A673 (cell line): ENCODE results near the gene POLN. TPM values are rescaled to one million over a fixed set of nuclear protein-coding genes. Genes with fewer than 3 reads are reported as not detected.

Experiments used
- BruUV-seq: library from RNA; stranded (reverse); fragments of 400-500 nt; replicated peaks from 2 replicates; lab custom pipeline; 2021; lab: Mats Ljungman, UMichigan
- CTCF ChIA-PET: fragments of 300-600 bp; sonication (Branson Sonifier 250); formaldehyde crosslinking; loops from one replicate; lab custom pipeline; 2022; ENCODE audit warnings: antibody characterized with exemption; lab: Charles Lee
- POLR2A ChIA-PET: fragments of 300-600 bp; sonication (Branson Sonifier 250); formaldehyde crosslinking; loops from one replicate; lab custom pipeline; 2022; ENCODE audit warnings: antibody characterized with exemption; ENCODE audit not compliant: low non-redundant PET; lab: Charles Lee
- DNase-seq: peaks from one replicate; pipeline ENCODE4 v3.0.0-alpha.2; 2015; ENCODE audit warnings: low spot score
- H3K27ac ChIP-seq: fragments of 200-600 bp; sonication (generic); 2 replicates; pipeline ENCODE4 v1.5.1; 2016; ENCODE audit warnings: mixed run types, low read depth, mild to moderate bottlenecking, mixed read lengths, antibody characterized with exemption, low read length; ENCODE audit not compliant: poor library complexity, severe bottlenecking
- H3K27me3 ChIP-seq: fragments of 200-600 bp; sonication (generic); replicated peaks from 2 replicates; pipeline ENCODE4 v1.6.1; 2017; ENCODE audit warnings: mixed run types, low read depth, mild to moderate bottlenecking, mixed read lengths, antibody characterized with exemption, low read length; ENCODE audit not compliant: insufficient read depth, poor library complexity
- H3K36me3 ChIP-seq: fragments of 200-600 bp; sonication (generic); 2 replicates; pipeline ENCODE4 v1.6.1; 2016; ENCODE audit warnings: mixed run types, mild to moderate bottlenecking, mixed read lengths, antibody characterized with exemption, low read length; ENCODE audit not compliant: insufficient read depth, poor library complexity, severe bottlenecking
- H3K4me1 ChIP-seq: fragments of 200-600 bp; sonication (generic); 2 replicates; pipeline ENCODE4 v1.6.1; 2017; ENCODE audit warnings: mixed run types, mild to moderate bottlenecking, mixed read lengths, antibody characterized with exemption, low read length; ENCODE audit not compliant: insufficient read depth, poor library complexity, severe bottlenecking
- H3K4me3 ChIP-seq: fragments of 200-600 bp; sonication (generic); 2 replicates; pipeline ENCODE4 v1.5.1; 2016; ENCODE audit warnings: low read depth, mixed run types, mild to moderate bottlenecking, mixed read lengths, low read length; ENCODE audit not compliant: poor library complexity, severe bottlenecking
- H3K9me3 ChIP-seq: fragments of 200-600 bp; sonication (generic); 2 replicates; pipeline ENCODE4 v1.6.1; 2016; ENCODE audit warnings: mixed run types, low read depth, mild to moderate bottlenecking, mixed read lengths, antibody characterized with exemption, low read length; ENCODE audit not compliant: poor library complexity, severe bottlenecking
- EZH2 ChIP-seq: fragments of 200-600 bp; sonication (generic); IDR thresholded peaks from 2 replicates; pipeline ENCODE4 v1.6.1; 2017; ENCODE audit warnings: borderline replicate concordance, low read depth, mild to moderate bottlenecking, mixed read lengths, antibody characterized with exemption, low read length; ENCODE audit not compliant: poor library complexity, severe bottlenecking
- intact Hi-C: fragments of 100-400 bp; cut with micrococcal nuclease; formaldehyde crosslinking; loops from one replicate; pipeline ENCODE4 v1.10.0; 2022; ENCODE audit not compliant: unreplicated experiment
- total RNA-seq: library from RNA; stranded (reverse); gene quantifications from 2 replicates; pipeline ENCODE4 v1.2.3, GENCODE V29; 2021
- TF ChIP-seq, protein P1 (sequence below): fragments of 300-800, 200-600 bp; sonication (generic); conservative IDR thresholded peaks from 2 replicates; pipeline ENCODE4 v1.5.1; 2017; ENCODE audit warnings: low read depth, mild to moderate bottlenecking, antibody characterized with exemption, low read length, moderate library complexity, mixed read lengths

Gene POLN
- total RNA-seq, 1 experiment from 2014 or later, result 4.0 TPM

DNA sequence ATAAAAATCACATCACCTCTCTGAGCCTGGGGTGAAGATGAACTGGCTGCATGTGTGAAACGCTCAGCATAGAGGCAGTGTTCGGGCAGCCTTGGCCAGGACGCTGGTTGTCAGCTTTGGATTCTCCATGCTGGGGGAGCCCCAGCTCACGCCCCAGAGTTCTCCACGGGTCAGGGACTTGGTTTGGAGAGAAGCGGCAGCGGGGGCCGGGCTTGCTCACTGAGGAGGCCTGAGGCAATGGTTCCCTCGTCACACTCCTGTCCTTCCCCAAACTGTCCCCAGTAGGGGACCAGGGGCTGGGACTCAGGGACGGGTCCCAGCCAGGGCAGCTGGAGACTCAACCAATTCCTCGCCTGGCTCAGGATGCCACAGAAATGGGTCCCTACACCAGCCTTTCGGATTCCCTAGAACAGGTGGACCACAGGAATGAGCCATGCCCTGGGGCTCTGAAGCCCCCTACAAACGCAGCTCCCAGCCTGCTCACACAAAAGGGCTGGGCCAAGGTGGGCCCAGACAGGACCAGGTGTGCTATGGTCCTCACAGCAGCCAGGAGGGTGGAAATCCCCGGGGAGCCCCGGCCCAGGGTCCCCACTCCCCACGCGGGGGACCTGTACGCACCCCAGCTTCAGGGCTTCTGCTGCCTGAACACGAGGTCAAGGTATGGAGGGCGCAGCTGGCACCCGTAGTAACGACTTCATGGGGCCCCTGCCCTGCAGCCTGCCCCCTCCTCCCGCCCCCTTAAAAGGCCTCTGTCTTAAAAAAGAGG is 18.6 kb upstream of the POLN start:
- H3K4me3 ChIP-seq, result peak overlapping the region; percentile 67
- H3K4me1 ChIP-seq, result peaks cover 16% of the 10 kb centered on the region
- BruUV-seq, result no TSS peak
- TF ChIP-seq, protein P1, sequence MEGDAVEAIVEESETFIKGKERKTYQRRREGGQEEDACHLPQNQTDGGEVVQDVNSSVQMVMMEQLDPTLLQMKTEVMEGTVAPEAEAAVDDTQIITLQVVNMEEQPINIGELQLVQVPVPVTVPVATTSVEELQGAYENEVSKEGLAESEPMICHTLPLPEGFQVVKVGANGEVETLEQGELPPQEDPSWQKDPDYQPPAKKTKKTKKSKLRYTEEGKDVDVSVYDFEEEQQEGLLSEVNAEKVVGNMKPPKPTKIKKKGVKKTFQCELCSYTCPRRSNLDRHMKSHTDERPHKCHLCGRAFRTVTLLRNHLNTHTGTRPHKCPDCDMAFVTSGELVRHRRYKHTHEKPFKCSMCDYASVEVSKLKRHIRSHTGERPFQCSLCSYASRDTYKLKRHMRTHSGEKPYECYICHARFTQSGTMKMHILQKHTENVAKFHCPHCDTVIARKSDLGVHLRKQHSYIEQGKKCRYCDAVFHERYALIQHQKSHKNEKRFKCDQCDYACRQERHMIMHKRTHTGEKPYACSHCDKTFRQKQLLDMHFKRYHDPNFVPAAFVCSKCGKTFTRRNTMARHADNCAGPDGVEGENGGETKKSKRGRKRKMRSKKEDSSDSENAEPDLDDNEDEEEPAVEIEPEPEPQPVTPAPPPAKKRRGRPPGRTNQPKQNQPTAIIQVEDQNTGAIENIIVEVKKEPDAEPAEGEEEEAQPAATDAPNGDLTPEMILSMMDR, result no peak
- TF ChIP-seq EZH2, result no peak
- ChIA-PET POLR2A (no interaction called here), CTCF (no interaction called here)
- H3K27me3 ChIP-seq, result no peaks in the 10 kb centered on the region
- H3K36me3 ChIP-seq, result no peaks in the 10 kb centered on the region
- intact Hi-C loops, result loop anchor here (10.0 kb wide), 1 partner anchor 154 kb away; the partner anchor contains the start of genes CFAP99 and ZFYVE28
- DNase-seq, result no peak
- no peaks in the 10 kb centered on the region for H3K9me3 ChIP-seq
- peak overlapping the region; percentile 54 for H3K27ac ChIP-seq

DNA sequence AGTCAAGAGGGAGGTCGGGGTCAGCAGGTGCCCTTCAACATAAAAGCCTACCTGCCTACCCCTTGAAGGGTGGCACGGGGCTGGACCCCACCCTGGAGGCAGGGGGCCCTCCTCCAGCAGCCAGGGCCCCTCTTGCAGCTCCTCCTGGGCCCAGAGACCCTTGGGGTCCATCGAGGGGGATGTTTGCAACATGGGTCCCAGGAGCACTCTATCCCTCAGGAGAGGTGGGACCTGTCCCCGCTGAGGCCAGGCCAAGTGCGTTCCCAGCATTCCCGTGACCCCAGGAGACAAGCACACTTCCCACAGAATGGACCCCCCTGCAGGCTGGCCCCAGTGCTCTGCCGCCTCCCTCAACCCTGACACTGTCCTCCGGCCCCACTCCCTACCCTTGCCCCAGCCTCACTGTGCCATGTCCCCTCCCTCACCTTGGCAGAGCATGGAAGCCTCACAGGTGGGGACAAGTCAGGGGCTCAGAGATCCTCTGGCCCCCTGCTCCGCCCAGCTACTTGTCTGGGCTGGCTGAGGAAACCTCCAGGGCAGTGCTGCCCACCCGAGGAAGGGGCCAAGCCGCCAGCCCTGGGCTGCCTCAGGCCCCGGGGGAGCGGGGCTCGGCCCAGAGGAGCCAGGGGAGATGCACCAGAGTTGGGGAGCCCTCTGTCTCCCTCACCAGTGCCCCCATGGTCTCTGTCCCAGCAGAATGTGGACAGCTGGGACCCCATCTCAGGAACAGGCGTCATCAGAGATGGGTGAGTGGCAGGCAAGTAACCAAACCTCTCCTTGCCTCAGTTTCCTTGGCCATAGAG is 17.8 kb upstream of the POLN start:
- Histone ChIP-seq H3K4me3 (no peak overlapping the region), H3K36me3 (no peaks in the 10 kb centered on the region), H3K27ac (no peak overlapping the region), H3K27me3 (no peaks in the 10 kb centered on the region), H3K9me3 (no peaks in the 10 kb centered on the region), H3K4me1 (peaks cover 20% of the 10 kb centered on the region)
- ChIA-PET POLR2A (no interaction called here), CTCF (no interaction called here)
- no TSS peak for BruUV-seq
- TF ChIP-seq, protein P1, result no peak
- TF ChIP-seq EZH2, result no peak
- no peak for DNase-seq
- intact Hi-C loops, result loop anchor here (10.0 kb wide), 1 partner anchor 155 kb away; the partner anchor contains the start of genes CFAP99 and ZFYVE28

DNA sequence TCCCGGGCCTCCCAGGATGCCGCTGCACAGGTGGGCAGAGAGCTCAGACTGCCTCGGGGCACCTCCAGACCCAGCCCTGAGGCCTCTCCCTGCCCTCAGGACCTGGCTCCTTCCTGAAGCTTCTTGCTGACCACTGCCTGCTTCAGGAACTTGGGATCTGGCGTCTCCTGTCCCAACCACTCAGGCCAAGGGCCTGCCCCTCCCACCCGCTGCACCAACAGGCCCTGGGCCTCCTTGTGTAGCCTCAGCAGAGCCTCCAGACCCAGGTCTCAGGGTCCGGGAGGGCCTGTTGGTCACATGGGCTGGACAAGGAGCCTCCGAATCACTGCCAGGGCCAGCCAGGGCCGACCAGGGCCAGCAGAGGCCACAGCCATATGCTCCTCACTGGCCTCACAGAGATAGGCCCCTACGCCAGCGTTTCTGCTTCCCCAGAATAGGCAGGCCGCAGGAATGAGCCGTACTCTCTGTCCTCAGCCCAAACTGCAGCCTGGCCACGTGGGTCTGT is 17.2 kb upstream of the POLN start:
- H3K4me1 ChIP-seq, result peaks cover 20% of the 10 kb centered on the region
- no peak for DNase-seq
- no peaks in the 10 kb centered on the region for H3K36me3 ChIP-seq
- H3K27ac ChIP-seq, result no peak overlapping the region
- no TSS peak for BruUV-seq
- H3K27me3 ChIP-seq, result no peaks in the 10 kb centered on the region
- no peak overlapping the region for H3K4me3 ChIP-seq
- POLR2A ChIA-PET, result no interaction called here
- intact Hi-C loops, result no loop called here
- TF ChIP-seq, protein P1, result no peak
- no peak for TF ChIP-seq EZH2
- CTCF ChIA-PET, result no interaction called here
- no peaks in the 10 kb centered on the region for H3K9me3 ChIP-seq
